ENCODE data around the gene VPS13C. TPM values are rescaled to one million over a fixed set of nuclear protein-coding genes. Genes with fewer than 3 reads are reported as not detected.

VPS13C gene
- total and polyA plus RNA-seq, 5 donors from 2014 or later: 11.2 to 150 (median 14.3) TPM

DNA sequence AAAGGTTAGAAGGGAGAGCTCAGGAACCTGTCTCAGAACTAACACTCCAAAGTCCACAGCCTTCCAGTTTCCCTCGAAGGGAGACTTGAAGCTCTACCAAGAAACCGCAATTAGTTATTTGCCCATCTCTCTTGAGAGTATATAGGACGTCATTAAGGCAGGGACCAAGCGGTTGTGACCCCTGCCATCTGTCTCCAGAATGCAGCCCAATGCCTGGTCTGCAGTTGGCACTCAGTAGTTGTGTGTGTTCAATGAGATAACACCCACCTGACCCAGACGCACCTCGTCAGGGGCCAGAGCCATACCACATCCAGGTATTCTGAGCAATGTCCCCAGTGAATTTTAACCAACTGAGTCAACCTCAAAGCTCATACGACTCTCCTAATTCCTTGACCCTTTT lies 251.0 kb downstream of the VPS13C start:
- H3K36me3 ChIP-seq (ENCODE audit: control insufficient read depth, insufficient read depth, low read length): no peaks in the 10 kb centered on the region
- H3K4me3 ChIP-seq (ENCODE audit: low read depth, low read length): no peak overlapping the region
- Mint-ChIP-seq H3K9me3 (peaks cover 0 to 2% (median 0%) of the 10 kb centered on the region in 7 donors), H3K27me3 (peaks cover 10% of the 10 kb centered on the region), H3K27ac (no peak overlapping the region), H3K36me3 (no peaks in the 10 kb centered on the region), H3K4me1 (no peaks in the 10 kb centered on the region), H3K4me3 (no peak overlapping the region)
- DNase-seq (no peak), ATAC-seq (ENCODE audit: low read depth in 2 of 2) (no peak)
- H3K4me1 ChIP-seq (ENCODE audit: control insufficient read depth, insufficient read depth, low read length, poor library complexity, severe bottlenecking): no peaks in the 10 kb centered on the region
- H3K27ac ChIP-seq (ENCODE audit: insufficient read depth, low read length, poor library complexity, severe bottlenecking): no peak overlapping the region
- H3K27me3 ChIP-seq (ENCODE audit: control insufficient read depth, insufficient read depth, low read length): no peaks in the 10 kb centered on the region
- no peaks in the 10 kb centered on the region for H3K9me3 ChIP-seq (ENCODE audit: control insufficient read depth in 2 of 2, low read length in 2 of 2)

DNA sequence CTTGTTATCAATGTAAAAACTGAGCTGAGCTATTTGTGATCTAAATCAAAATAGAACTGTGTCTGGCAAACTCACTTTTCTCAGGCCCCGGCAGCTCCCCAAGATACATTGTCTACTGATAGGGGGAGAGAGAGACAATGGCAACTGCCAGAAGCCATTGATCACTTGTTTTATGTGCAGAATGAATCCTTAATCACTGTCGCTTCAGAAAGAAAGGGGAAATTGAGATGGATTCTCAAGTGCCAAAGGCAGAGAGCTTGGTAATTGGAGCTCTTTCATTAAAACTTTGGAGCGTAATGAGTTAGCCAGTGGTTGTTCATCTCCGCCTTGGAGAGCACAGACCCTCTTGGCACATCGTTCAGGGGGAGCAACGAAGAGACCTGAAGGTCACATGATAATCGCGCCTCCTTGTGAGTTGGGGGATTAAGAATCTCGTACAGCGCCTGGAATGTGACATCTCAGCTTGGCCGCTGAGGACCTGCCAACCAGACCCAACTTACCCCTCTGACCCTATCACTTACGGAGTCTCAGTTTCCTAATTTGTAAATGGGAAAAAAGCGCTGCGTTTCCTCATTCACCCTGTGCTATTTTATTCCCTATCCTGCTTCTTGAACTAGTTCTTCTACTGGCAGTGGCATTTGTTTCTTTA lies 252.8 kb downstream of the VPS13C start:
- H3K27me3 ChIP-seq (ENCODE audit: control insufficient read depth, insufficient read depth, low read length): peaks cover 3% of the 10 kb centered on the region
- H3K36me3 ChIP-seq (ENCODE audit: control insufficient read depth, insufficient read depth, low read length): no peaks in the 10 kb centered on the region
- Mint-ChIP-seq H3K36me3 (no peaks in the 10 kb centered on the region), H3K4me1 (no peaks in the 10 kb centered on the region), H3K9me3 (peaks cover 0 to 2% (median 0%) of the 10 kb centered on the region in 7 donors), H3K4me3 (no peak overlapping the region), H3K27me3 (peaks cover 6% of the 10 kb centered on the region), H3K27ac (no peak overlapping the region)
- no peaks in the 10 kb centered on the region for H3K9me3 ChIP-seq (ENCODE audit: control insufficient read depth in 2 of 2, low read length in 2 of 2)
- ATAC-seq (ENCODE audit: low read depth in 2 of 2): no peak
- no peak for DNase-seq
- H3K4me1 ChIP-seq (ENCODE audit: control insufficient read depth, insufficient read depth, low read length, poor library complexity, severe bottlenecking): no peaks in the 10 kb centered on the region
- H3K4me3 ChIP-seq (ENCODE audit: low read depth, low read length): no peak overlapping the region
- H3K27ac ChIP-seq (ENCODE audit: insufficient read depth, low read length, poor library complexity, severe bottlenecking): no peak overlapping the region

Other genes starting within 250 kb of the VPS13C start
- 0.17 TPM for gene C2CD4A, start 6.5 kb upstream of the VPS13C start, total RNA-seq
- gene C2CD4A, start 6.5 kb upstream of the VPS13C start, polyA plus RNA-seq: under 1 TPM; 0.10 to 0.28 (median 0.12) TPM
- gene C2CD4B, start 104.8 kb upstream of the VPS13C start, total RNA-seq: 0.74 TPM
- gene C2CD4B, start 104.8 kb upstream of the VPS13C start, polyA plus RNA-seq: under 1 TPM in 1 of 4 donors, not detected in 3; 0.92 TPM

Measured in CD4-positive, CD25-positive, alpha-beta regulatory T cell (primary cell).